ENCODE results near the gene RNFT2. TPM values are rescaled to one million over a fixed set of nuclear protein-coding genes. Genes with fewer than 3 reads are reported as not detected.

The RNFT2 gene
- total RNA-seq, 1 experiment from 2014 or later = 34.9 TPM

DNA sequence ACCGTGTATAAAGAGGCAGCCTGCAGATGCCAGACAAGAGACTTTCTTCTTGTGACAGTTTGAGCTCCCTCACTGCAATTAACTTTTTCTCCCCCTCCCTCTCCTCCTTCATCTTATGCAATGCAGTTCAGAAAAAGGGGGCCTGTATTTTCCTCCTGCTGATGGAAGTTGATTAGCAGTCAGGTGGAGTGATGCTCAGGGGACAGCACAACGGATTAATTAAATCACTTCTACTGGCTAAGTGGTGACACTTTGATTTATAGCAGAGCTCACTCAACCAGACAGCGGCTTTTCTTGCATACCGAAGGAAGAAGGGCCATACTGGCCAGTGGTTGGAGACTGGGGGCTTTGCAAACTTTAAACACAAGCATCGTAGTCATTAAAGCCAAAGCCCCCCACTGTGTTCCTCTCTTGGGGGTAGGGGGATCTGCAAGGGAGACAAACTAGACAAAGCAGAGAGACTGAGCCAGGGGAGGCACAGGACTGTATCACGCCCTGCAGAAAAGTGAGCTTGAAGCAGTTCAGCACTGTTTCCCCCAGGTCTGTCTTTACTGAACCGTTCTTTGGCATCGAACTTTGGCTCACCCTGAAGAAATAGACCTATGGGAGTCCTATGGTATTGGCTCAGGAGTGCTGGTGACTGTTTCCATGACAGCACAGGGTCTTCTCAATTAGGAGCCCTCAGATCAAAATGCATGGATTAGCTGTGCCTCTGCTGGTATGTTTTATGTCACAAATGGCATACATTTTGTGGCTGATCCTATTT, 48.0 kb upstream of the RNFT2 start:
- H3K4me1 ChIP-seq (ENCODE audit: control insufficient read depth in 1 of 2, insufficient read depth in 2 of 2, low read length in 2 of 2) = peaks cover 0 to 7% of the 10 kb centered on the region in 2 experiments; a peak in 1 of 4 replicates
- no peak overlapping the region for H3K9ac ChIP-seq (ENCODE audit: low read length)
- H3K9me3 ChIP-seq (ENCODE audit: control insufficient read depth in 1 of 2, insufficient read depth in 1 of 2, low read depth in 1 of 2, low read length in 2 of 2) = no peaks in the 10 kb centered on the region
- H2AFZ ChIP-seq (ENCODE audit: low read depth, low read length, poor library complexity, severe bottlenecking) = no peak overlapping the region
- no peaks in the 10 kb centered on the region for H3K9me2 ChIP-seq (ENCODE audit: insufficient read depth)
- ChIA-PET RAD21 (ENCODE audit: low non-redundant PET in 1 of 2, low total read pairs in 2 of 2, uncharacterized antibody in 2 of 2, unreplicated experiment in 2 of 2) (no interaction called here), POLR2A (no interaction called here), CTCF (interaction anchor here (0.9 to 1.0 kb wide), 2 partner anchors 19 to 173 kb away, joined by 3 read pairs; no protein-coding TSS in a partner anchor)
- H3K4me2 ChIP-seq (ENCODE audit: low read length) = no peak overlapping the region
- H3K27me3 ChIP-seq (ENCODE audit: insufficient read depth, low read length) = no peaks in the 10 kb centered on the region
- ATAC-seq (no peak), DNase-seq (ENCODE audit: low read depth, low spot score) (no peak)
- H3K27ac ChIP-seq (ENCODE audit: low read depth, low read length) = no peak overlapping the region
- BruUV-seq (replicated peaks) = no TSS peak
- H3K36me3 ChIP-seq (ENCODE audit: control insufficient read depth in 1 of 2, insufficient read depth in 2 of 2, low read length in 2 of 2) = no peaks in the 10 kb centered on the region
- intact Hi-C loops (cut with micrococcal nuclease) = loop anchor here (10.0 kb wide), 1 partner anchor 415 kb away; the partner anchor contains the start of gene MED13L
- H3K4me3 ChIP-seq (replicated peaks in 1 of 2; ENCODE audit: low read depth in 1 of 2, low read length in 2 of 2) = no peak overlapping the region
- H4K20me1 ChIP-seq (ENCODE audit: insufficient read depth) = no peaks in the 10 kb centered on the region
- TF ChIP-seq POLR2A (IDR thresholded peaks at IDR 0.05; ENCODE audit: borderline replicate concordance, extremely low read depth, insufficient read depth, insufficient read length) (no peak), POLR2AphosphoS5 (IDR thresholded peaks at IDR 0.05; ENCODE audit: low read depth, low read length) (no peak), ZFX (IDR thresholded peaks at IDR 0.05) (no peak), ZNF274 (IDR thresholded peaks at IDR 0.05; ENCODE audit: low read depth, low read length) (no peak), ELF1 (IDR thresholded peaks at IDR 0.05; ENCODE audit: borderline replicate concordance, low read depth) (no peak), CBX3 (IDR thresholded peaks at IDR 0.05; ENCODE audit: low read depth) (no peak), EGR1 (IDR thresholded peaks at IDR 0.05; ENCODE audit: low read depth) (no peak), YY1 (IDR thresholded peaks at IDR 0.05; ENCODE audit: extremely low read depth, insufficient replicate concordance, low read depth, low read length) (no peak), SRF (IDR thresholded peaks at IDR 0.05; ENCODE audit: low read depth) (no peak), SP1 (IDR thresholded peaks at IDR 0.05; ENCODE audit: low read depth) (no peak), EZH2 (IDR thresholded peaks at IDR 0.05) (no peak), RAD21 (IDR thresholded peaks at IDR 0.05; ENCODE audit: low read depth) (no peak)
- TF ChIP-seq, protein P1, sequence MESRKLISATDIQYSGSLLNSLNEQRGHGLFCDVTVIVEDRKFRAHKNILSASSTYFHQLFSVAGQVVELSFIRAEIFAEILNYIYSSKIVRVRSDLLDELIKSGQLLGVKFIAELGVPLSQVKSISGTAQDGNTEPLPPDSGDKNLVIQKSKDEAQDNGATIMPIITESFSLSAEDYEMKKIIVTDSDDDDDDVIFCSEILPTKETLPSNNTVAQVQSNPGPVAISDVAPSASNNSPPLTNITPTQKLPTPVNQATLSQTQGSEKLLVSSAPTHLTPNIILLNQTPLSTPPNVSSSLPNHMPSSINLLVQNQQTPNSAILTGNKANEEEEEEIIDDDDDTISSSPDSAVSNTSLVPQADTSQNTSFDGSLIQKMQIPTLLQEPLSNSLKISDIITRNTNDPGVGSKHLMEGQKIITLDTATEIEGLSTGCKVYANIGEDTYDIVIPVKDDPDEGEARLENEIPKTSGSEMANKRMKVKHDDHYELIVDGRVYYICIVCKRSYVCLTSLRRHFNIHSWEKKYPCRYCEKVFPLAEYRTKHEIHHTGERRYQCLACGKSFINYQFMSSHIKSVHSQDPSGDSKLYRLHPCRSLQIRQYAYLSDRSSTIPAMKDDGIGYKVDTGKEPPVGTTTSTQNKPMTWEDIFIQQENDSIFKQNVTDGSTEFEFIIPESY (IDR thresholded peaks at IDR 0.05; ENCODE audit: extremely low read depth, insufficient replicate concordance, low read length) = no peak
- TF ChIP-seq, protein P2, sequence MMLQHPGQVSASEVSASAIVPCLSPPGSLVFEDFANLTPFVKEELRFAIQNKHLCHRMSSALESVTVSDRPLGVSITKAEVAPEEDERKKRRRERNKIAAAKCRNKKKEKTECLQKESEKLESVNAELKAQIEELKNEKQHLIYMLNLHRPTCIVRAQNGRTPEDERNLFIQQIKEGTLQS (IDR thresholded peaks at IDR 0.05) = no peak
- no peaks in the 10 kb centered on the region for H3K79me2 ChIP-seq (ENCODE audit: insufficient read depth, low read length)

Data from HCT116 (cell line).